Hematopoietic multipotent progenitor cell treated with erythropoietin and hydrocortisone succinate and interleukin-3 and kit ligand, for 8 days (in vitro differentiated cells): ENCODE results near the gene MCMBP.
"Not testable (repeated sequence)": the region's sequence is repeated elsewhere in the genome, so short reads cannot be mapped to it uniquely, and the experiment has no call there.

ENCODE experiments used
- DNase-seq: peaks from one replicate; pipeline ENCODE4 v3.0.0-alpha.2; 2015

The MCMBP gene

GRCh38 chr10:119872860-119873681, 428 bp upstream of the MCMBP start:
- peak; percentile 84 for DNase-seq

GRCh38 chr10:119871881-119872609, 598 bp downstream of the MCMBP start:
- DNase-seq = peak; percentile 33

GRCh38 chr10:119869398-119869797, 3.2 kb downstream of the MCMBP start:
- not testable (repeated sequence) for DNase-seq

- DNase-seq = no peak
Measured at GRCh38 chr10:119867317-119867716, 5.3 kb downstream of the MCMBP start.

- no peak for DNase-seq
Measured at GRCh38 chr10:119865699-119866240, 6.9 kb downstream of the MCMBP start.

- no peak for DNase-seq
Measured at GRCh38 chr10:119863951-119864565, 8.6 kb downstream of the MCMBP start.

GRCh38 chr10:119862524-119862923, 10.1 kb downstream of the MCMBP start:
- no peak for DNase-seq

GRCh38 chr10:119860866-119861607, 11.6 kb downstream of the MCMBP start:
- no peak for DNase-seq

GRCh38 chr10:119859420-119860258, 13.0 kb downstream of the MCMBP start:
- peak; percentile 67 for DNase-seq

GRCh38 chr10:119858063-119858462, 14.6 kb downstream of the MCMBP start:
- DNase-seq = no peak

GRCh38 chr10:119853574-119853973, 19.1 kb downstream of the MCMBP start:
- no peak for DNase-seq

- DNase-seq = no peak
Measured at GRCh38 chr10:119852822-119853221, 19.8 kb downstream of the MCMBP start.

GRCh38 chr10:119852277-119852676, 20.4 kb downstream of the MCMBP start:
- DNase-seq = no peak

- no peak for DNase-seq
Measured at GRCh38 chr10:119849944-119850343, 22.7 kb downstream of the MCMBP start.

GRCh38 chr10:119849031-119849789, 23.4 kb downstream of the MCMBP start:
- no peak for DNase-seq

- no peak for DNase-seq
Measured at GRCh38 chr10:119845656-119846055, 27.0 kb downstream of the MCMBP start.

- peak; percentile 53 for DNase-seq
Measured at GRCh38 chr10:119834188-119834587, 38.5 kb downstream of the MCMBP start.

GRCh38 chr10:119832951-119833350, 39.7 kb downstream of the MCMBP start:
- no peak for DNase-seq

- no peak for DNase-seq
Measured at GRCh38 chr10:119831656-119832055, 41.0 kb downstream of the MCMBP start.

- DNase-seq = no peak
Measured at GRCh38 chr10:119830851-119831250, 41.8 kb downstream of the MCMBP start.

- no peak for DNase-seq
Measured at GRCh38 chr10:119829429-119829828, 43.2 kb downstream of the MCMBP start.
